ENCODE data around the gene SPCS2. TPM values are rescaled to one million over a fixed set of nuclear protein-coding genes. Genes with fewer than 3 reads are reported as not detected.

Gene SPCS2
- total RNA-seq, 1 donor from 2014 or later, result 186 TPM

- no peak for TF ChIP-seq CTCF (conservative IDR thresholded peaks at IDR 0.05)
- DNase-seq (ENCODE audit: low read depth, low spot score), result no peak
- Mint-ChIP-seq H3K27me3 (ENCODE audit: low read depth) (no peaks in the 10 kb centered on the region), H3K36me3 (ENCODE audit: low read depth) (no peaks in the 10 kb centered on the region), H3K9me3 (no peaks in the 10 kb centered on the region), H3K4me3 (no peak overlapping the region), H3K27ac (ENCODE audit: unreplicated experiment) (no peak overlapping the region), H3K4me1 (no peaks in the 10 kb centered on the region)
These were observed 11.2 kb upstream of the SPCS2 start for GRCh38 chr11:74937696-74938475.

- no peak for TF ChIP-seq CTCF (conservative IDR thresholded peaks at IDR 0.05)
- DNase-seq (ENCODE audit: low read depth, low spot score), result no peak
- no peak overlapping the region for H3K4me3 Mint-ChIP-seq
- no peaks in the 10 kb centered on the region for H3K27me3 Mint-ChIP-seq (ENCODE audit: low read depth)
- no peaks in the 10 kb centered on the region for H3K4me1 Mint-ChIP-seq
- no peak overlapping the region for H3K27ac Mint-ChIP-seq (ENCODE audit: unreplicated experiment)
- H3K9me3 Mint-ChIP-seq, result no peaks in the 10 kb centered on the region
- no peaks in the 10 kb centered on the region for H3K36me3 Mint-ChIP-seq (ENCODE audit: low read depth)
These were observed 7.6 kb upstream of the SPCS2 start for GRCh38 chr11:74941492-74941891.

- H3K27ac Mint-ChIP-seq (ENCODE audit: unreplicated experiment), result no peak overlapping the region
These were observed 6.8 kb upstream of the SPCS2 start for GRCh38 chr11:74942073-74942759.

GRCh38 chr11:74948546-74948897 is 544 bp upstream of the SPCS2 start:
- DNase-seq (ENCODE audit: low read depth, low spot score), result no peak
- H3K27me3 Mint-ChIP-seq (ENCODE audit: low read depth), result no peaks in the 10 kb centered on the region
- H3K36me3 Mint-ChIP-seq (ENCODE audit: low read depth), result peaks cover 2% of the 10 kb centered on the region
- peak overlapping the region; percentile 98 for H3K4me3 Mint-ChIP-seq
- no peaks in the 10 kb centered on the region for H3K9me3 Mint-ChIP-seq
- no peak for TF ChIP-seq CTCF (conservative IDR thresholded peaks at IDR 0.05)
- no peak overlapping the region for H3K27ac Mint-ChIP-seq (ENCODE audit: unreplicated experiment)
- peaks cover 33% of the 10 kb centered on the region for H3K4me1 Mint-ChIP-seq

More at GRCh38 chr11:74942073-74942759, 6.8 kb upstream of the SPCS2 start:
- Mint-ChIP-seq H3K4me1 (no peaks in the 10 kb centered on the region), H3K27me3 (ENCODE audit: low read depth) (no peaks in the 10 kb centered on the region), H3K36me3 (ENCODE audit: low read depth) (no peaks in the 10 kb centered on the region), H3K9me3 (no peaks in the 10 kb centered on the region), H3K4me3 (no peak overlapping the region)
- TF ChIP-seq CTCF (conservative IDR thresholded peaks at IDR 0.05), result no peak
- no peak for DNase-seq (ENCODE audit: low read depth, low spot score)

GRCh38 chr11:74949753-74950137 is 679 bp downstream of the SPCS2 start:
- DNase-seq (ENCODE audit: low read depth, low spot score), result no peak
- no peak for TF ChIP-seq CTCF (conservative IDR thresholded peaks at IDR 0.05)
- H3K27ac Mint-ChIP-seq (ENCODE audit: unreplicated experiment), result peak overlapping the region; percentile 97
- H3K4me1 Mint-ChIP-seq, result peaks cover 33% of the 10 kb centered on the region
- H3K36me3 Mint-ChIP-seq (ENCODE audit: low read depth), result peaks cover 2% of the 10 kb centered on the region
- peak overlapping the region; percentile 98 for H3K4me3 Mint-ChIP-seq
- H3K9me3 Mint-ChIP-seq, result no peaks in the 10 kb centered on the region
- H3K27me3 Mint-ChIP-seq (ENCODE audit: low read depth), result no peaks in the 10 kb centered on the region
